ENCODE results near the gene JARID2. TPM values are rescaled to one million over a fixed set of nuclear protein-coding genes. Genes with fewer than 3 reads are reported as not detected.

JARID2 gene
- total RNA-seq, 1 donor from 2014 or later, result 66.1 TPM

GRCh38 chr6:15406452-15406851 lies 160.6 kb downstream of the JARID2 start:
- Mint-ChIP-seq H3K27me3 (ENCODE audit: unreplicated experiment) (no peaks in the 10 kb centered on the region), H3K27ac (ENCODE audit: unreplicated experiment) (no peak overlapping the region), H3K36me3 (ENCODE audit: low read depth, unreplicated experiment) (no peaks in the 10 kb centered on the region), H3K9me3 (ENCODE audit: unreplicated experiment) (no peaks in the 10 kb centered on the region), H3K4me3 (ENCODE audit: unreplicated experiment) (no peak overlapping the region), H3K4me1 (ENCODE audit: unreplicated experiment) (peaks cover 67% of the 10 kb centered on the region)
- TF ChIP-seq, protein P1, sequence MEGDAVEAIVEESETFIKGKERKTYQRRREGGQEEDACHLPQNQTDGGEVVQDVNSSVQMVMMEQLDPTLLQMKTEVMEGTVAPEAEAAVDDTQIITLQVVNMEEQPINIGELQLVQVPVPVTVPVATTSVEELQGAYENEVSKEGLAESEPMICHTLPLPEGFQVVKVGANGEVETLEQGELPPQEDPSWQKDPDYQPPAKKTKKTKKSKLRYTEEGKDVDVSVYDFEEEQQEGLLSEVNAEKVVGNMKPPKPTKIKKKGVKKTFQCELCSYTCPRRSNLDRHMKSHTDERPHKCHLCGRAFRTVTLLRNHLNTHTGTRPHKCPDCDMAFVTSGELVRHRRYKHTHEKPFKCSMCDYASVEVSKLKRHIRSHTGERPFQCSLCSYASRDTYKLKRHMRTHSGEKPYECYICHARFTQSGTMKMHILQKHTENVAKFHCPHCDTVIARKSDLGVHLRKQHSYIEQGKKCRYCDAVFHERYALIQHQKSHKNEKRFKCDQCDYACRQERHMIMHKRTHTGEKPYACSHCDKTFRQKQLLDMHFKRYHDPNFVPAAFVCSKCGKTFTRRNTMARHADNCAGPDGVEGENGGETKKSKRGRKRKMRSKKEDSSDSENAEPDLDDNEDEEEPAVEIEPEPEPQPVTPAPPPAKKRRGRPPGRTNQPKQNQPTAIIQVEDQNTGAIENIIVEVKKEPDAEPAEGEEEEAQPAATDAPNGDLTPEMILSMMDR (IDR thresholded peaks at IDR 0.05; ENCODE audit: unreplicated experiment), result no peak
- DNase-seq (ENCODE audit: low spot score), result no peak

DNA sequence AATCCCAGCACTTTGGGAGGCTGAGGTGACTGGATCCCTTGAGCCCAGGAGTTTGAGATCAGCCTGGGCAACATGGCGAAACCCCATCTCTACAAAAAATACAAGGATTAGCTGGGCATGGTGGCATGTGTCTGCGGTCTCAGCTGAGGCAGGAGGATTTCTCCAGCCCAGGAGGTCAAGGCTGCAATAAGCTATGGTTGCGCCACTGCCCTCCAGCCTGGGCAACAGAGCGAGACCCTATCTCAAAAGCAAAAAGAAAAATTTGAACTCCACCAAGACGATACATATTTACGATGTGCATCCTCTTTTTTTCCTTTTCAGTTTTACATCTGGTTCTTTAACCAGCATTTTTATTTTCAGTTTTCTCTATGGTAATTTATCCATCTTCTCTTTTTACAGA lies 162.1 kb downstream of the JARID2 start:
- no peaks in the 10 kb centered on the region for H3K36me3 Mint-ChIP-seq (ENCODE audit: low read depth, unreplicated experiment)
- no peaks in the 10 kb centered on the region for H3K9me3 Mint-ChIP-seq (ENCODE audit: unreplicated experiment)
- no peak overlapping the region for H3K4me3 Mint-ChIP-seq (ENCODE audit: unreplicated experiment)
- H3K4me1 Mint-ChIP-seq (ENCODE audit: unreplicated experiment), result peaks cover 62% of the 10 kb centered on the region
- DNase-seq (ENCODE audit: low spot score), result no peak
- H3K27ac Mint-ChIP-seq (ENCODE audit: unreplicated experiment), result no peak overlapping the region
- TF ChIP-seq, protein P1 (IDR thresholded peaks at IDR 0.05; ENCODE audit: unreplicated experiment), result no peak
- peaks cover 2% of the 10 kb centered on the region for H3K27me3 Mint-ChIP-seq (ENCODE audit: unreplicated experiment)

- Mint-ChIP-seq H3K36me3 (ENCODE audit: low read depth, unreplicated experiment) (no peaks in the 10 kb centered on the region), H3K27ac (ENCODE audit: unreplicated experiment) (no peak overlapping the region), H3K27me3 (ENCODE audit: unreplicated experiment) (peaks cover 2% of the 10 kb centered on the region), H3K9me3 (ENCODE audit: unreplicated experiment) (no peaks in the 10 kb centered on the region), H3K4me1 (ENCODE audit: unreplicated experiment) (peaks cover 54% of the 10 kb centered on the region), H3K4me3 (ENCODE audit: unreplicated experiment) (no peak overlapping the region)
- DNase-seq (ENCODE audit: low spot score), result no peak
- TF ChIP-seq, protein P1 (IDR thresholded peaks at IDR 0.05; ENCODE audit: unreplicated experiment), result no peak
These were observed 162.9 kb downstream of the JARID2 start for GRCh38 chr6:15408758-15409157.

- no peak overlapping the region for H3K4me3 Mint-ChIP-seq (ENCODE audit: unreplicated experiment)
- H3K36me3 Mint-ChIP-seq (ENCODE audit: low read depth, unreplicated experiment), result peaks cover 3% of the 10 kb centered on the region
- peaks cover 2% of the 10 kb centered on the region for H3K27me3 Mint-ChIP-seq (ENCODE audit: unreplicated experiment)
- H3K9me3 Mint-ChIP-seq (ENCODE audit: unreplicated experiment), result no peaks in the 10 kb centered on the region
- peaks cover 47% of the 10 kb centered on the region for H3K4me1 Mint-ChIP-seq (ENCODE audit: unreplicated experiment)
- no peak overlapping the region for H3K27ac Mint-ChIP-seq (ENCODE audit: unreplicated experiment)
- TF ChIP-seq, protein P1 (IDR thresholded peaks at IDR 0.05; ENCODE audit: unreplicated experiment), result no peak
- no peak for DNase-seq (ENCODE audit: low spot score)
These were observed 163.6 kb downstream of the JARID2 start for GRCh38 chr6:15409301-15410125.

GRCh38 chr6:15410126-15410391 lies 164.2 kb downstream of the JARID2 start:
- no peaks in the 10 kb centered on the region for H3K9me3 Mint-ChIP-seq (ENCODE audit: unreplicated experiment)
- peaks cover 41% of the 10 kb centered on the region for H3K4me1 Mint-ChIP-seq (ENCODE audit: unreplicated experiment)
- no peak for DNase-seq (ENCODE audit: low spot score)
- peaks cover 4% of the 10 kb centered on the region for H3K27me3 Mint-ChIP-seq (ENCODE audit: unreplicated experiment)
- peaks cover 8% of the 10 kb centered on the region for H3K36me3 Mint-ChIP-seq (ENCODE audit: low read depth, unreplicated experiment)
- no peak overlapping the region for H3K27ac Mint-ChIP-seq (ENCODE audit: unreplicated experiment)
- TF ChIP-seq, protein P1 (IDR thresholded peaks at IDR 0.05; ENCODE audit: unreplicated experiment), result no peak
- H3K4me3 Mint-ChIP-seq (ENCODE audit: unreplicated experiment), result no peak overlapping the region
